Measurements from ENCODE around the gene ERG28.

ERG28 gene

GRCh38 chr14:75653563-75653962 lies 7.1 kb downstream of the ERG28 start:
- Histone ChIP-seq H3K27ac (ENCODE audit: low read length) (no peak overlapping the region), H3K9me3 (ENCODE audit: insufficient read depth, low read length) (no peaks in the 10 kb centered on the region), H4K20me1 (ENCODE audit: insufficient read depth, low read length) (0 out of 2 replicates have a peak, but pooled peaks cover 5% of the 10 kb centered on the region), H3K36me3 (replicated peaks; ENCODE audit: low read depth, low read length) (peaks cover 80% of the 10 kb centered on the region), H2AFZ (ENCODE audit: low read depth, low read length) (no peak overlapping the region), H3K9ac (ENCODE audit: low read length) (no peak overlapping the region), H3K4me2 (ENCODE audit: low read length) (no peak overlapping the region), H3K79me2 (ENCODE audit: low read length) (peaks cover 14% of the 10 kb centered on the region), H3K4me3 (ENCODE audit: low read length) (no peak overlapping the region), H3K4me1 (ENCODE audit: low read length) (peaks cover 2% of the 10 kb centered on the region), H3K27me3 (ENCODE audit: low read depth, low read length) (no peaks in the 10 kb centered on the region)
- TF ChIP-seq CTCF (IDR thresholded peaks at IDR 0.05; ENCODE audit: low read depth, low read length) (no peak), EZH2phosphoT487 (IDR thresholded peaks at IDR 0.05; ENCODE audit: low read depth) (no peak)

- H3K4me2 ChIP-seq (ENCODE audit: low read length): no peak overlapping the region
- H4K20me1 ChIP-seq (ENCODE audit: insufficient read depth, low read length): no peaks in the 10 kb centered on the region
- peaks cover 2% of the 10 kb centered on the region for H3K4me1 ChIP-seq (ENCODE audit: low read length)
These were observed 10.2 kb downstream of the ERG28 start for GRCh38 chr14:75650253-75651058.

GRCh38 chr14:75649773-75650172 lies 10.9 kb downstream of the ERG28 start:
- TF ChIP-seq CTCF (IDR thresholded peaks at IDR 0.05; ENCODE audit: low read depth, low read length) (no peak), EZH2phosphoT487 (IDR thresholded peaks at IDR 0.05; ENCODE audit: low read depth) (no peak)
- H4K20me1 ChIP-seq (ENCODE audit: insufficient read depth, low read length): no peaks in the 10 kb centered on the region
- no peak overlapping the region for H2AFZ ChIP-seq (ENCODE audit: low read depth, low read length)
- H3K79me2 ChIP-seq (ENCODE audit: low read length): 0 out of 2 replicates have a peak, but pooled peaks cover 2% of the 10 kb centered on the region
- no peak overlapping the region for H3K4me2 ChIP-seq (ENCODE audit: low read length)
- H3K4me3 ChIP-seq (ENCODE audit: low read length): no peak overlapping the region
- peaks cover 2% of the 10 kb centered on the region for H3K4me1 ChIP-seq (ENCODE audit: low read length)
- no peak overlapping the region for H3K27ac ChIP-seq (ENCODE audit: low read length)
- H3K27me3 ChIP-seq (ENCODE audit: low read depth, low read length): no peaks in the 10 kb centered on the region
- peaks cover 67% of the 10 kb centered on the region for H3K36me3 ChIP-seq (replicated peaks; ENCODE audit: low read depth, low read length)
- H3K9ac ChIP-seq (ENCODE audit: low read length): no peak overlapping the region
- H3K9me3 ChIP-seq (ENCODE audit: insufficient read depth, low read length): no peaks in the 10 kb centered on the region

More at GRCh38 chr14:75650253-75651058, 10.2 kb downstream of the ERG28 start:
- Histone ChIP-seq H3K27ac (ENCODE audit: low read length) (no peak overlapping the region), H3K27me3 (ENCODE audit: low read depth, low read length) (no peaks in the 10 kb centered on the region), H3K79me2 (ENCODE audit: low read length) (0 out of 2 replicates have a peak, but pooled peaks cover 2% of the 10 kb centered on the region), H3K9ac (ENCODE audit: low read length) (no peak overlapping the region), H3K9me3 (ENCODE audit: insufficient read depth, low read length) (no peaks in the 10 kb centered on the region), H3K36me3 (replicated peaks; ENCODE audit: low read depth, low read length) (peaks cover 74% of the 10 kb centered on the region), H3K4me3 (ENCODE audit: low read length) (no peak overlapping the region), H2AFZ (ENCODE audit: low read depth, low read length) (no peak overlapping the region)
- TF ChIP-seq EZH2phosphoT487 (IDR thresholded peaks at IDR 0.05; ENCODE audit: low read depth) (no peak), CTCF (IDR thresholded peaks at IDR 0.05; ENCODE audit: low read depth, low read length) (no peak)

- no peaks in the 10 kb centered on the region for H4K20me1 ChIP-seq (ENCODE audit: insufficient read depth, low read length)
- peaks cover 65% of the 10 kb centered on the region for H3K36me3 ChIP-seq (replicated peaks; ENCODE audit: low read depth, low read length)
- TF ChIP-seq CTCF (IDR thresholded peaks at IDR 0.05; ENCODE audit: low read depth, low read length): no peak
- TF ChIP-seq EZH2phosphoT487 (IDR thresholded peaks at IDR 0.05; ENCODE audit: low read depth): no peak
- no peak overlapping the region for H3K4me3 ChIP-seq (ENCODE audit: low read length)
- 0 out of 2 replicates have a peak, but pooled peaks cover 2% of the 10 kb centered on the region for H3K79me2 ChIP-seq (ENCODE audit: low read length)
- no peaks in the 10 kb centered on the region for H3K9me3 ChIP-seq (ENCODE audit: insufficient read depth, low read length)
- H3K4me2 ChIP-seq (ENCODE audit: low read length): no peak overlapping the region
- H3K27ac ChIP-seq (ENCODE audit: low read length): no peak overlapping the region
- peaks cover 2% of the 10 kb centered on the region for H3K4me1 ChIP-seq (ENCODE audit: low read length)
- no peak overlapping the region for H2AFZ ChIP-seq (ENCODE audit: low read depth, low read length)
- H3K27me3 ChIP-seq (ENCODE audit: low read depth, low read length): no peaks in the 10 kb centered on the region
- no peak overlapping the region for H3K9ac ChIP-seq (ENCODE audit: low read length)
These were observed 11.3 kb downstream of the ERG28 start for GRCh38 chr14:75649337-75649736.
